ENCODE results near the gene KNCN. TPM values are rescaled to one million over a fixed set of nuclear protein-coding genes. Genes with fewer than 3 reads are reported as not detected.

KNCN gene
- total RNA-seq, 1 donor from 2014 or later = not detected

DNA sequence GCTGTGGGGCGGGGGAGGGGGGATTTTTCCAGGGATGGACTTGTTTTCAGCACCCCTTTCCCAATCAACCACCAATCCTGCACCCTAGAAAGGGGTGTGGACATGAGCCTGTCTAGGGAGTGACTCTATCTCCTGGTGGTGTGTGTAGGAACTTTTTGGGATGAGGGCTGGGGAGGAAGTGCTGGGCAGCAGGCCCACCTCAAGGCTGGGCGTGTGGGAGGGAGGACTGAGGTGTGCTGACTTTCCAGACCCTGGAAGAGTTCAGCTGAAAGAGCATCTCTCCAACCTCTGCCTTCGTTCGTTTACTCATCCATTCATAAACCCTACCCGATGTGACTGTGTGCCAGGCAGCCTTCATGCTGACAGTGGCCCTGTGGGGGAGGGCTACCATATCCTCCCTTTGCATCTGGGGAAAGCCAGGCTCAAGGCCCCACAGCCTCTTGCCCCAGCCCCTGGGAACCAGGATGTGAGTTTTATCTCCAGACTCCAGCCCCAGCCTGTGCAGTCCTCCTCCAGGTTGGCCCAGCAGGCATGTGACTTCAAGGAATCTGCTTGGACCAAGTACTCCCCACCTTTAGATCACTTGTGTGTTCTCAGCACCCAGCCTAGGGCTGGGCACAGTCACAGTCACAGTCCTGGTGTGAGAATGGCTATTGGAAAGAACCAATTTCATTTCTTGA lies 6.7 kb downstream of the KNCN start:
- Mint-ChIP-seq H3K36me3 (ENCODE audit: low read depth) (no peaks in the 10 kb centered on the region), H3K4me1 (peaks cover 13% of the 10 kb centered on the region), H3K27ac (no peak overlapping the region), H3K27me3 (peaks cover 53% of the 10 kb centered on the region), H3K4me3 (no peak overlapping the region), H3K9me3 (no peaks in the 10 kb centered on the region)
- intact Hi-C loops (cut with micrococcal nuclease) = no loop called here
- DNase-seq = no peak

DNA sequence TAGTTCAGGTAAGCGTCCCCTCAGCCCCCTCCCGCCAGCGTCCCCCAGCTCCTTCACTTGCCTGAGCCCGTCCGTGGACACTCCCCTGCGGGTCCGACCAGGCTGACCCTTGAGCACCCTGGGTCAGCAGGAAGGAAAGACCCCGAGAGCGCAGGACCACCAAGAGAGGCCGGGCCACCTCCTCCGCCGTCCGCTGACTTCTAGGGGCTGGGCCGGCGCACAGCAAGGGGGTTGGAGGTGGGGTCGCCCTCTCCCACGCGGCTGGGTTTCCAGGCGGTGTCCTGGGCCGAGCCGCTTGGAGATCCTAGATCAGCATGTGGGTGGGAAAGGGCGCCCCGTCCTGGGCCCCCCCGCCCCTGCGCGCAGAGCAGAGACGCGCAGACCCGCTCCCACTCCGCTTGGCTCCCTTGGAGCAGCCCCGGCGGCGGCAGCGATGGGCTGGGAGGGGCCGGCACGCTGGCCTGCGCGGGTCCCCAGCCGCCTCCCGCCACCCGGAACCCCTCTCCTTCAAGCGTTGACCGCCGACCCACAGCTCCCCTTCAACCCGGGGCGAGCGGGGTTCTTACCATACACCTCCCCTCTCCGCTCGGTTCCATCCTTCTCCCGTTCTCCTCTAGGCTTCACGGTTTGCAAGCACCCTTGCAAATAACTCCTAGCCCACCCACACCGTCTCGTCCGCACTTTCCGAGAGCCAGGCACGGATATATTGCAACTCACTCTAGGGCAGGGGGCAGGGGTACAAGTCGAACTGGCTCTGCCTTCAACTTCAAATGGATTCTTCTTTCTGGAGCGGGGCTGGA lies 7.5 kb downstream of the KNCN start:
- H3K4me1 Mint-ChIP-seq = peaks cover 8% of the 10 kb centered on the region
- DNase-seq = no peak
- no peak overlapping the region for H3K4me3 Mint-ChIP-seq
- intact Hi-C loops (cut with micrococcal nuclease) = no loop called here
- H3K36me3 Mint-ChIP-seq (ENCODE audit: low read depth) = no peaks in the 10 kb centered on the region
- H3K27me3 Mint-ChIP-seq = peaks cover 53% of the 10 kb centered on the region
- H3K27ac Mint-ChIP-seq = no peak overlapping the region
- H3K9me3 Mint-ChIP-seq = no peaks in the 10 kb centered on the region

DNA sequence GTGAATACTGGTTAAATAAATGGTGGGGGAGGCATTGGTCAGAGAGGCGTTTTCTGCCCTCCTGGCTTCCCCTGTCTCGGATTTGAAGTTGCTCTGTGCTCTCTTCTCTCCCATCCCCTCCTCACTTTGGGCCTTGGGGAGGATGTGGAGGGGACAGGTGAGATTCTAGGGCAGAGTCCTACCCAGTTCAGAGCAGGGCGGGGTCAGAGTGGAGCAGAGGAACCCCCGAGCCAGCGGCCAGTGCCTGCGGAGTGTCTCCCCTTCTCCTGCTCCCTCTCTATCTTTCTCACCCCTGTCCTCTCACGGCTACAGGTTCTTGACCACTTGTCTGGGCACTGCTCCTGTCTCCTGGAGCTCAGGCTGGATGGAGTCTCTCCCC lies 8.1 kb downstream of the KNCN start:
- DNase-seq = no peak
- no peaks in the 10 kb centered on the region for H3K36me3 Mint-ChIP-seq (ENCODE audit: low read depth)
- H3K9me3 Mint-ChIP-seq = no peaks in the 10 kb centered on the region
- no peak overlapping the region for H3K27ac Mint-ChIP-seq
- no peak overlapping the region for H3K4me3 Mint-ChIP-seq
- intact Hi-C loops (cut with micrococcal nuclease) = no loop called here
- H3K4me1 Mint-ChIP-seq = peaks cover 8% of the 10 kb centered on the region
- H3K27me3 Mint-ChIP-seq = peaks cover 56% of the 10 kb centered on the region

DNA sequence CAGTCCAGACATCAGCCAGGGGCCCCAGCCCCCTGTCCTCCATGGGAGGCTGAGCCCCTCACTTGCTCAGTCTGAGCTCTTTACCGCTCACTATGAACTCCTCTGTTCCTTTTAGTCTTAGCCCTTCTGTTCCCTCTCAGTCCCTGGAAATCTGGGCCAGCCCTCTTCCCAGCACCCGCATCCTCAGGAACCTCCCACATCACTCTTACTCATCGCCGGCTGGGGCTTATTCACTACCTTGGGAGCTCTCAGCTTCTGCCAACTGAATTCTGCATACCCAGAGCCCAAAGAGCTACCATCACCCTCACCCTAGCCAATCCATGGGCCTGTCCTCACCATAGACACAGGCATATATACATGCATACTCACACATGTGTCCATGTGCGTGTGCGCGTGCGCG lies 11.5 kb downstream of the KNCN start:
- Mint-ChIP-seq H3K36me3 (ENCODE audit: low read depth) (no peaks in the 10 kb centered on the region), H3K4me1 (peaks cover 2% of the 10 kb centered on the region), H3K9me3 (no peaks in the 10 kb centered on the region), H3K27me3 (peaks cover 60% of the 10 kb centered on the region), H3K27ac (no peak overlapping the region), H3K4me3 (no peak overlapping the region)
- intact Hi-C loops (cut with micrococcal nuclease) = no loop called here
- no peak for DNase-seq

DNA sequence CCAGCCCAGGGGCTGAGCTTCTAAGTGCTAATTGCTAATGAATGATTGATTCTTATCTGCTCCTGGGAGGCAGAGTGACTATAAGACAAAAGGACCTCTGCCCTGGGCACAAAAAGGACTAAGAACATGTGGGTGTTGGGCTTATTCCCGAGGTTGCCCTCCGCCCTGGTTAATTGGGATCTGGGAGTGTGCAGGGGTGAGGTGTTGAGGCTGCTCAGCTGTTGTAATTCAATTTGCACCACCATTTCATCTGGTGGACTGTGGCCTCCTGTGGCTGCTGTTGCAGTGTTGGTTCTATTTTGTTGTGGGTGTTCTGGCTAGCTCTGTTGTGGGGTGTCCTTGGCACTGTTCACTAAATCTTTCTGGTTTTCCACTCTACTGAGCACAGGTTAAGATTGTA lies 13.3 kb downstream of the KNCN start:
- Mint-ChIP-seq H3K4me3 (no peak overlapping the region), H3K9me3 (no peaks in the 10 kb centered on the region), H3K27ac (no peak overlapping the region), H3K36me3 (ENCODE audit: low read depth) (no peaks in the 10 kb centered on the region), H3K4me1 (peaks cover 3% of the 10 kb centered on the region), H3K27me3 (peaks cover 58% of the 10 kb centered on the region)
- DNase-seq = no peak
- intact Hi-C loops (cut with micrococcal nuclease) = no loop called here

DNA sequence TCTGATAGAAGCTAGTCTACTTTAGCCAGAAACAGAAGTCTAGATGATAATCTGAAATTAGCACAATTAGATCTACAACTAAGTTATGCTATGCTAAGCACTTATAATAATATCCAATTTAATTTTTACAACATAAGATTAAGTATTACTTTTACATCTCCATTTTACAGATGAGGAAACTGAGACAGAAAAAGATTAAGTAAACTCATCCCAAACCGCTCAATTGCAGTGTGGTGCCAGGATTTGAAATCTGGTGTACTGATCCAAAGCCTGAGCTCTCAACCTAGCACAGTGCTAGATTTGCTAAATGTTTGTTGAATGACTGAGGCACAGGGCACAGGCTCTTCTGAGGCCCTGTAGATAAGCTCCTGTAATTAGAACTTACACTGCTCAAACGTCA lies 13.8 kb downstream of the KNCN start:
- H3K4me1 Mint-ChIP-seq = peaks cover 3% of the 10 kb centered on the region
- peaks cover 53% of the 10 kb centered on the region for H3K27me3 Mint-ChIP-seq
- no peaks in the 10 kb centered on the region for H3K36me3 Mint-ChIP-seq (ENCODE audit: low read depth)
- no peaks in the 10 kb centered on the region for H3K9me3 Mint-ChIP-seq
- H3K27ac Mint-ChIP-seq = no peak overlapping the region
- intact Hi-C loops (cut with micrococcal nuclease) = no loop called here
- no peak overlapping the region for H3K4me3 Mint-ChIP-seq
- DNase-seq = no peak

DNA sequence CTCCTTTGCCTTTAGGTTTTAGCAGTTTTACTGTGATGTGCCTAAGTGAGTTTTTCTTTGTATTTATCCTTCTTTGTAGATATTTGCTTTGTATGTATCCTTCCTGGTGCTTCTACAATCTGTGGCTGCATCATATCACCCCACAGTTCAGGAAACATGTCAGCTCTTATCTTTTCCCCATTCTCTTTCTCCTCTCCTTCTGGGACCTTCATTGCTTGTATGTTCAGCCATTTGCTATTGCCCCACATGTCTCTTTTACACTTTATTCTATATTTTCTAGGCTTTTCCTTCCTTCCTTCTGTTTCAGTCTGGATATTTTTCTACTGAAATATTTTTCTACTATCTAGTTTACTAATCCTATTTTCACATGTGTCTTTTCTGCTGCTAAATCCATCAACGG lies 14.9 kb downstream of the KNCN start:
- intact Hi-C loops (cut with micrococcal nuclease) = no loop called here
- Mint-ChIP-seq H3K4me1 (peaks cover 5% of the 10 kb centered on the region), H3K27ac (no peak overlapping the region)

DNA sequence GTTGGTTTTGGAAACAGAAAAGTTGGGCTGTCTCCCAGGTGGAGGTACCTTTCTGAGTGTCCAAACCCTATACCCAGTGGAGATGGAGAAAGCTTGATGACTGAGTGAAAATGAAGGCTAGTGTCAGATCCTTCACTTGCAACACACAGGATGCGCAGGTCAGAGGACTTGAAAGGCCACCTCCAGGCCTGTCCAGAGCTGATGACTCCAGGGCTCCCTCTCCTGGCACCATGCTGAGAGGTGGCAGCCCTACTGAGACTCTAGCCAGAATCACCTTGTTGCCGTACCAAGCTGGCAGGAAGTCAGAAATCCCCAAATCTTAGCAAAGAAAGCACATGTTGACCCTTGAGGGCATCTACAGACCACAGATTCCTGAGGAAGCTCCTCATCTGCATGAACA lies 16.4 kb downstream of the KNCN start:
- H3K4me3 Mint-ChIP-seq = no peak overlapping the region
- H3K4me1 Mint-ChIP-seq = peaks cover 5% of the 10 kb centered on the region
- DNase-seq = peak; percentile 72
- intact Hi-C loops (cut with micrococcal nuclease) = no loop called here
- no peaks in the 10 kb centered on the region for H3K9me3 Mint-ChIP-seq
- peaks cover 39% of the 10 kb centered on the region for H3K27me3 Mint-ChIP-seq
- H3K36me3 Mint-ChIP-seq (ENCODE audit: low read depth) = no peaks in the 10 kb centered on the region
- H3K27ac Mint-ChIP-seq = no peak overlapping the region

More for the DNA sequence above, 14.9 kb downstream of the KNCN start:
- DNase-seq = no peak
- peaks cover 45% of the 10 kb centered on the region for H3K27me3 Mint-ChIP-seq
- H3K36me3 Mint-ChIP-seq (ENCODE audit: low read depth) = no peaks in the 10 kb centered on the region
- no peaks in the 10 kb centered on the region for H3K9me3 Mint-ChIP-seq
- no peak overlapping the region for H3K4me3 Mint-ChIP-seq

DNA sequence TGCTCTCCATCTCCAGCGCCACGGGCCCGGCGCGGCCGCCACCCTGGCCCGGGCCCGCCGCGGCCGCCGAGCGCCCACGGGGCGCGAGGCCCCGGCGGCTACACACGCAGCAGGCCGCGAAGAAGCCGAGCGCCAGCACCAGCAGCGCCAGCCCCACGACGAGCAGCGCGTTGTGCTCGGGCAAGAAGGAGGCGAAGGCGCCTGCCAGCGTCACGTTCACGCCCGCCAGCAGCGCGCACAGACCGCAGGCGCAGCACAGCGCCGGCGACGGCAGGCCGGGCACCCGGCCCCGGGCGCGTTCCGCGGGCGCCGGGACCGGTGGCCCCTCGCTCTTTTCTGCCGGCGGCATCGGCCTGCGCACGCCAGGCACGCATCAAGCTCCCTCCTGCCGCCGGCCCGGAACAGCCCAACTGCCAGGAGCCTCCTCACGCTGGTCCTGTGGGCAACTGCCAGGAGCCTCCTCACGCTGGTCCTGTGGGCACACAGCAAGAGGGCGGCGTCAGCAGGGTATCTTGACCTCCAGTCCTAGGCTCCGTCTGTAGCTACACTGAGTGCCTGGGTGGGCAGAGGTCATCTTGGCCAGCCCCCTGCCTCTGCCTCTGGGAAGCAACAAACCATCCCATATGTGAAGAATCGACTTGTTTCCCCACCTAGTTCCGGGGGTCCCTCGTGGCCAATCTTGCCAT lies 18.1 kb downstream of the KNCN start:
- intact Hi-C loops (cut with micrococcal nuclease) = loop anchor here (5.0 kb wide), 1 partner anchor 69 kb away; the partner anchor contains the start of gene MKNK1
- Mint-ChIP-seq H3K27ac (no peak overlapping the region), H3K27me3 (peaks cover 41% of the 10 kb centered on the region)

DNA sequence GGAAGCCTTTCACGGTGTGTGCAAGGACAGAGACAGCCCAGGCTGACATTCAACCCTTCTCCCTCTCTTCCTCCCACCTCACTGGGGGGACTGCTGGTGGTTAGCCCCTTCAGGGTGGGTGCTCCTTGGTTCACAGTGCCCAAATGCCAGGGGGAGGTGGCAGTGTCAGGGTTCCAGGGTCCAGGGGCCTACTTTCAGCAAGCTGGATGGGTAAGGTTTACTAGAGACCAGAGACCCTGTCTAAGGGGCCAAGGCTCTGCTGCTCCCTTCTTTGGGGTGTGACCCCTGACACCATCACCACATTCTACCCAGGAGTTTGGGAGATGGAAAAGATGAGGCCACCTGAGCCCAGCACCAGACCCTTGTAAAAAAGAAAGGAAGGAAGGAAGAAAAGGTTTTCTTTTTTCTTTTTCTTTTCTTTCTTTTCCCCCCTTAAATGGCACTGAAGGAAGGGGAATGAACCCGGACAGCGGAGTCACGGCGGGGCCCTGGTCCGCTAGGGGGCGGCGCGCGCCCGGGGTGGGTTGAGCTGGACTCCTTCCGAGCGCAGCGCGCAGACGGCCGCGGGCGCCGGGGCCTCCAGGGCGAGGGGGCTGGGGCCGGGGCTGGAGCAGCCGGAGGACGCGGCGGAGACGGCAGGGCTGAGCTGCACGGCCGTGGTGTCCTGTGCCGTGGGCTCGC lies 18.8 kb downstream of the KNCN start:
- H3K4me1 Mint-ChIP-seq = peaks cover 20% of the 10 kb centered on the region
- H3K27me3 Mint-ChIP-seq = peaks cover 40% of the 10 kb centered on the region
- intact Hi-C loops (cut with micrococcal nuclease) = loop anchor here (1.0 to 5.0 kb wide), 2 partner anchors 70 to 193 kb away; partner anchors contain the start of gene MKNK1
- no peaks in the 10 kb centered on the region for H3K36me3 Mint-ChIP-seq (ENCODE audit: low read depth)
- DNase-seq = peak; percentile 92
- no peaks in the 10 kb centered on the region for H3K9me3 Mint-ChIP-seq
- peak overlapping the region; percentile 27 for H3K4me3 Mint-ChIP-seq
- H3K27ac Mint-ChIP-seq = no peak overlapping the region

More for the DNA sequence above, 18.1 kb downstream of the KNCN start:
- H3K4me1 Mint-ChIP-seq = peaks cover 16% of the 10 kb centered on the region
- H3K4me3 Mint-ChIP-seq = peak overlapping the region; percentile 83
- no peaks in the 10 kb centered on the region for H3K36me3 Mint-ChIP-seq (ENCODE audit: low read depth)
- DNase-seq = peak; percentile 83
- H3K9me3 Mint-ChIP-seq = no peaks in the 10 kb centered on the region

DNA sequence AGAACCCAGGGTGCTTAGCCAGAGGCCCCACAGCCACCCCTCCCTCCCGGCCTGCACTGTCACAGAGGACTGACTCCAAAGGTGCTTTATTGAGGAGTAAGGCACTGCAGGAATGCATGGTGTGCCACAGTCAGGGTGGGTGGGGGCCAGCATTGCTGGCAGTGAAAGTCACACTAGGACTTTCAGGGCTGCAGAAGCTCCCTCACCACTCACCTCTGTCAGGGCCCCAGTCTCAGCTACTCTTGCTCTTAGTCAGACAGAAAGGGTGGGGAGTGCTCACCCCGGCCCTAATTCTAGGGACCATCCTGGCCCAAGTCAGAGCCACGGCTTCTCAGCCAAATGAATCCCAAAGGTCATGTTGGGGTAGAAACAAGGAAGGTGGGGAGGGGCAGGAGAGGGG lies 19.4 kb downstream of the KNCN start:
- Mint-ChIP-seq H3K4me3 (peak overlapping the region; percentile 24), H3K36me3 (ENCODE audit: low read depth) (no peaks in the 10 kb centered on the region), H3K27ac (no peak overlapping the region), H3K4me1 (peaks cover 21% of the 10 kb centered on the region), H3K27me3 (peaks cover 40% of the 10 kb centered on the region), H3K9me3 (no peaks in the 10 kb centered on the region)
- intact Hi-C loops (cut with micrococcal nuclease) = loop anchor here (1.0 to 5.0 kb wide), 2 partner anchors 70 to 193 kb away; partner anchors contain the start of gene MKNK1
- DNase-seq = no peak

DNA sequence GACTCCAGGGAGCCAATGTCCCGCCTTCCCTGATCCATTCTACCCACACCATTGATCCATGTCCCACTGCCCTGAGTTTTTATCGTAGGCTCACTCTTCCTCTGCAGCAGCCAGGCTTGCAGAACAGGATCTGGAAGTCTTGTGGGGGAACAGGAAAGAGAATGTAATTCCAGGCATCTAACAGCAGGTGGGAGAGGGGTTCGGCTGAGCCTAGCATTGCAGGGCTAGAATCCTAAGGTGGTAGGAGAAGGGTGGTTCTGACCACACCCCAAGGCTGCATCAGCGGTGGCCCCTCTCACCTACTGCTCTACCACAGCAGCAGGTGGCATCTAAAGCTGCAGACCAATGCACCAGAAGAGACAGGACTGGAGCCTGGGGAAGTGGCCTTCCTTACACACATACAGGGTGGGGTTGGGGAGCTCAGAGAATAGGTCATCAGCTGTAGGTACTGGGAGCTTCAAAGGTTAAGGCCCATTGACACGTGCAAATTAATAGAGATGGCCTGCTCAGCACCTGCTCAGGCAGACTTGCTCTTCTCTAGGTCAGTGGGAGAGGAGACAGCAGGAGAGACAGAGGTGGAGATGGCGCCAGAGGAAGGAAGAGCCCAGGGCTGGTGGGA lies 20.5 kb downstream of the KNCN start:
- no peak for DNase-seq
- intact Hi-C loops (cut with micrococcal nuclease) = loop anchor here (5.0 kb wide), 1 partner anchor 71 kb away; the partner anchor contains the start of gene MKNK1
- H3K36me3 Mint-ChIP-seq (ENCODE audit: low read depth) = no peaks in the 10 kb centered on the region
- H3K4me3 Mint-ChIP-seq = no peak overlapping the region
- peaks cover 34% of the 10 kb centered on the region for H3K27me3 Mint-ChIP-seq
- H3K27ac Mint-ChIP-seq = no peak overlapping the region
- H3K9me3 Mint-ChIP-seq = no peaks in the 10 kb centered on the region
- peaks cover 21% of the 10 kb centered on the region for H3K4me1 Mint-ChIP-seq

DNA sequence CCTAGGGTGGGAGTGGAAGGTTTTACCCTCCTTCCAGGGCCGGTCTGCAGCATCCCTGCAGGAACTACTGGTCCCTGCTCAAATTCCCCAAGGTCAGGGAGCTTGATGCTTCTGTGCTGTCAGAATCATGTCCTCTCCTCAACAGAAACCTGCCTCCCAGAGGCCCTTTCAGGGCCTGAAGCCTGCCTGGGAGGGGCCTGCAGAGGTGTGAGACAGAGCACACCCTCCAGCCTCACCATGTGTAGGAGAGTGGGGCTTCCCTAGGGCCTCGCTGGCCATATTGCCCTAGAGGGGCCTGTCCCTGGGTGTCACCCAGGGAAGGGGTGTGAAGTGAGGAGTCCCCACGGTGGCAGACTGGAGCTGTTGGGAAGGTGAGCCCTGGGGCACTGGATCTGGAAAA lies 21.1 kb downstream of the KNCN start:
- H3K9me3 Mint-ChIP-seq = no peaks in the 10 kb centered on the region
- H3K4me1 Mint-ChIP-seq = peaks cover 21% of the 10 kb centered on the region
- no peak for DNase-seq
- intact Hi-C loops (cut with micrococcal nuclease) = loop anchor here (5.0 kb wide), 1 partner anchor 72 kb away; the partner anchor contains the start of gene MKNK1
- H3K27me3 Mint-ChIP-seq = peaks cover 38% of the 10 kb centered on the region
- H3K36me3 Mint-ChIP-seq (ENCODE audit: low read depth) = no peaks in the 10 kb centered on the region
- H3K4me3 Mint-ChIP-seq = no peak overlapping the region
- no peak overlapping the region for H3K27ac Mint-ChIP-seq

Data from activated CD4-positive, alpha-beta T cell treated with anti-CD3 and anti-CD28 coated beads, Interleukin-2, amount 10 ng/mL, durations not matched to agents 24 days and 14 days (primary cell).